ELF-1 (cell line): ENCODE measurements around the gene ENTPD8.
A peak's percentile ranks its signal among the peaks of the same experiment; 100 is the strongest.
"Not testable (repeated sequence)": the region's sequence is repeated elsewhere in the genome, so short reads cannot be mapped to it uniquely, and the experiment has no call there.

Source experiments
- DNase-seq: peaks from one replicate; pipeline ENCODE4 v3.0.0-alpha.2; 2016; ENCODE audit warnings: low read depth, low spot score

The ENTPD8 gene

DNA sequence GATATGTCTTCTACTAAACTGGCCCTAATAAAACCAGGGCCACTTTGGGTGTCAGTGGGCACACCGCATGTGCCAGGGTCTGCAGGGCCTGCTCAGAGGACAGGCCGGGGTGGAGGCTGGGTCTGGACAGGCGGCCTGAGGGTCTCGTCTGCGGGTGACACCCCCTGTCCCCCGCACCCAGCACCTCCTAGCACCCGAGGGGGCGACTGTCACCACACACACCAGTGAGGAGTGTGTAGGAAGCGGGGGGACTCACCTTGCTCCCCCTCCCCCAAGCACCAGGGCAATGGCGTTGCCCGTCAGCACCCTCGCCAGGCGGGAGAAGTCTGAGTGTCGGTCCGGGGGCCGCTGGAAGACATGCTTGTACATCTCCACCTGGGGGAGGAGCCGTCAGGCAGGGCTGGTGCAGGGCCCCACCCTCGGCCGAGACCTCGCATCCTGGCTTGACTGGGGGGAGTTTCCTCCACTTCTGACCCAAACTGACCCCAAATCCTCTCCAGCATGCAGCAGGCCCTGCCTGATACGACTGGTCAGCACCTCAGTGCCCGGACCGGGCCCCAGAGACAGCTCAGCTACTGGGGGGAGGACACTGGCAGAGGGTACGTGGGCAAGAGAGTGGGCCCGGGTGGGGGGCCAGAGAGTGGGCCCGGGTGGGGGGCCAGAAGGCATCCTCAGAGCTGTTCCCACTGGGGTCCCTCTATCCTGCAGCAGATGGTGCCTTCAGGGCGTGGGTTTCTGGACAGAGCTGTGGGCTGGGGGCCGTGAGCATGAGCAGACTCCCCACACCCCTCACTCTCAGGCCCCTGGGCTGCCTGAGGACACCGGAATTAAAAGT lies 36.8 kb upstream of the ENTPD8 start:
- DNase-seq, result no peak

DNA sequence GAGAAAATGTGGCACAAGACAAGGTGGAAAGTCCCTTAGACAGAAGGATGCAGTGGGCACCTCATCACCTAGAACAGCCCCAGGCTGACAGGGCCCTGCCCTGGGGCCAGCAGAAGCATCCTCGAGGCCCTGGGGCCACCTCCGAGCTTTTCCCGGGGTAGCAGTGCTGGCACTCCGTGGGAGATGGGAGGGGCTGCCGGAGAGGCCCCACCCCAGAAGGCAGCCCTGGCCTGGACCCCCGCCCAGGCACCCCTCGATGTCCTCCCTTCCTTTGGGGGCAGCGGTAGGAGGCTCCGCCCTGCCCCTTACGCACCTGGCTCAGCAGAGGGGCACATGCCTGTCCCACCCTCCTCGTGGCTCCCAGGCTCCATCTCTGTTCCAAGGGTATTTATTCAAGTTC lies 35.7 kb upstream of the ENTPD8 start:
- no peak for DNase-seq

DNA sequence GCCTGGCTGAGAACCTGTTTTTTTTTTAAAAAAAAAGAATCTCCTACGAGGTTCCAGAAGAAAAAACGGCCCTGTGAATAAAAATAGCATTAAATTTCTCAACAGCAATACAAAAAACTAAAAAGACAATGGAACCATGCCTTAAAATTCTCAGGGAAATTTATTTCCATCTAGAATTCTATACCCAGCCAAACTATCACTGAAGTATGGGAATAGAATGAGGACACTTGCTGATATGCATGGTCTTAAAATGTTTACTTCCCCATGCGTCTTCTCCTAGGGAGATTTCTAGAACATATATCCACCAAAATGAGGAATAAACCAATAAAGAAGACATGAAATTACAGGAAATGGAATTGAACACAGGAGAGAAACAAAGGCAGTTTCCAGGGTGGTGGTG lies 34.5 kb upstream of the ENTPD8 start:
- no peak for DNase-seq

DNA sequence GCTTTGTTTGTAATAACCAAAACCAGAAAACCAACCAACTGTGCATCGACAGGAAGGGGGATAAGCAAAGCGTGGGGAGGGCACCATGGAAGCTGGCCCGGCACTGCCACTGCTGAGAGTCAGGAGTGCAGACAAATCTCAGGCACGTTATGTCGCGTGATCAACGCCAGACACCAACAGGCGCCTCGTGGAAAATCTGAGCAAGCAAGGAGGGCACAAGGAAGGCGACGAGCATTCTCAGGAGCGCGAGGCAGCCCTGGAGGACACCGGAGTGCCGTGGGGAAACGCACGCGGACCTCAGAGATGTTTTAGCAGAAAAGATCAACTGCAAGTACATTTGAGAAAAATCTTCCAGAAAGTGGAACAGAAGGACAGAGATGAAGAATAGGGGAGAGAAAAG lies 33.1 kb upstream of the ENTPD8 start:
- DNase-seq, result no peak

DNA sequence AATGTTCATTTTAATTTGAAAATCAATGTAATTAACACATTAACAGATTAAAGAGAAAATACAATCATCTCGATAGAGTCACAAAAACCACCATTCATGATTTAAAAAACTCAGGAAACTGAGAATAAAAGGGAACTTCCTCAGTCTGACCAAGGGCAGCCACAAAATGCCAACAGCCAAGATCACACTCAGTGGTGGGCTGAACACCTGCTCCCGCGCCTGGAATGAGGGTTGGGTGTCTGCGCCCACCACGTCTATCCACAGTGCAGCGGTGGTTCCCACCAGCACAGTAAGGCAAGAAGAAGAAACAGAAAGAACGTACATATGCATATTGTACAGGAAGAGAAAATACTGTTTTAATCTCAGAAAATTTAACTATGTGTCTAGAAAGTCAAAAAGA lies 29.6 kb upstream of the ENTPD8 start:
- no peak for DNase-seq

DNA sequence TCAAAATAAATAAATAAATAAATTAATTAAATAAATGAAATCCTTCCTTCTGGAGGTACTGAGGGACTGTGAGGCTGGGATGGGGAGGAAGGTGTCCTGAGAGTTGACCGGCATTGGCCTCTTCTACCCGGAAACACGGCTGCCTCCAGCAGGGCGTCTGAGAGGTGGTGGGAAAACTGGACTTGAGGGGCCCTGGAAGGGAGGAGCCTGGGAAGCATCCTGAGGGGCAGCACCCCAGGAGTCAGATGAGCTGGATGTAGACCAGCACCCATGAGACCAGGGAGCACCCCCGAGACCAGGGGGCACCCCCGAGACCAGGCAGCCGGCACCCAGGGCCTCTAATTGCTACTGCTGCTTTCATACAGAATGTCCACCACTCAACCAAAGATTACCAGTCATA lies 26.7 kb upstream of the ENTPD8 start:
- no peak for DNase-seq

DNA sequence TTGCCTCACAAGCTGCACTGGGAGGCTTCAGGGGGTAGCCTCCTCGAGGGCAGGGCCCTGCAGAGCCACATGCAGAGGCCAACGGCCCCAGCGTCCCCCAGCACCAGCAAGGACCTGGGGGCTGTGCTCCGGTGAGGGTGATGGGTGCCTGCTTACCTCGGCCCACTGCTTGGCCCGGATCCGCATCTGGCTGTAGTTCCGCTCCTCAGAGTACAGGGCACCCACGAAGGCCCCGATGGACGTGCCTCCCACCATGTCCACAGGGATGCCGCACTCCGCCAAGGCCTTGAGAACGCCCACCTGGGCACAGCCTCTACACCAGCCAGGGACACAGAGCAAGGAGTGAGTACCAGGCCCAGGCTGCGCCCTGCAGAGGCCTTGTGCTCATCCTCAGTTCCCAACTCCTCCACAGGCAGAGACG lies 26.0 kb upstream of the ENTPD8 start:
- no peak for DNase-seq

DNA sequence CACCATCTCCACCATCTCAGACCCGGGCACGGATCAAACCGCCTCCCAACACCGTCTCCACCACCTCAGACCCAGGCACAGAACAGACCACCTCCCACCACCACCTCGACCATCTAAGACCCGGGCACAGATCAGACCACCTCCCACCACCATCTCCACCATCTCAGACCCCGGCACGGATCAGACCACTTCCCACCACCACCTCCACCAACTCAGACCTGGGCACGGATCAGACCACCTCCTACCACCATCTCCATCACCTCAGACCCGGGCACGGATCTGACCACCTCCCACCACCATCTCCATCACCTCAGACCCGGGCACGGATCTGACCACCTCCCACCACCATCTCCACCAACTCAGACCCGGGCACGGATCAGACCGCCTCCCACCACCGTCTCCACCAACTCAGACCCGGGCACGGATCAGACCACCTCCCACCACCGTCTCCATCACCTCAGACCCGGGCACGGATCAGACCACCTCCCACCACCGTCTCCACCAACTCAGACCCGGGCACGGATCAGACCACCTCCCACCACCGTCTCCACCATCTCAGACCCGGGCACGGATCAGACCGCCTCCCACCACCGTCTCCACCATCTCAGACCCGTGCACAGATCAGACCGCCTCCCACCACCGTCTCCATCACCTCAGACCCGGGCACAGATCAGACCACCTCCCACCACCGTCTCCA lies 25.4 kb upstream of the ENTPD8 start:
- DNase-seq, result not testable (repeated sequence)

DNA sequence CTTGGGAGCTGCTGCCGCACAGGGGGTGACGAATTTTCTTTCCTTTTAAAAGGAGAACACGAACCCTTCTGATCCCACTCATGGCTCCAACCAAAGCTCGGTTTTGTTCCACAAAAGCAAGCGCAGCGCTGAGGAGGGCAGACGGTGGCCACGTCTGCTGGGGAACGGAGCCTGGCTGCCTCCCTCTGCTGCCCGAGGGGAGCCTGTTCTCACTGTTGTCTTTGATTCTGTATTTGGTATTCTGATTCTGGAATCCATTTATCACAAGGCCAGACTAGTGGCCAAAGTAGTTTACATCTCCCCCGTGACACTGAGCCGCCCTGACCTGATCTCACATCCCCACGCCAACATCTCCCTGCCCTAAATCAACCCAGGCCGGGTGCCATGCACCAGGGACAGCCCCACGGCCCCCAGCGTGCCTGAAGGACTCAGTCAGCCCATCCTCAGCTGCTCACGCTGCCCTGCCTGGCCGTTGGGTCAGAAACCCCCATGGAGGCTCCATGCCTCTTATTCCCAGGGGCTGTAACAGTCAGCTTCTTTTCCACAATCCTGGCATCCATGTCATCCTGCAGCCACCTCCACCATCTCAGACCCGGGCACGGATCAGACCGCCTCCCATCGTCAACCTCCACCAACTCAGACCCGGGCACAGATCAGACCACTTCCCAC lies 24.7 kb upstream of the ENTPD8 start:
- no peak for DNase-seq

DNA sequence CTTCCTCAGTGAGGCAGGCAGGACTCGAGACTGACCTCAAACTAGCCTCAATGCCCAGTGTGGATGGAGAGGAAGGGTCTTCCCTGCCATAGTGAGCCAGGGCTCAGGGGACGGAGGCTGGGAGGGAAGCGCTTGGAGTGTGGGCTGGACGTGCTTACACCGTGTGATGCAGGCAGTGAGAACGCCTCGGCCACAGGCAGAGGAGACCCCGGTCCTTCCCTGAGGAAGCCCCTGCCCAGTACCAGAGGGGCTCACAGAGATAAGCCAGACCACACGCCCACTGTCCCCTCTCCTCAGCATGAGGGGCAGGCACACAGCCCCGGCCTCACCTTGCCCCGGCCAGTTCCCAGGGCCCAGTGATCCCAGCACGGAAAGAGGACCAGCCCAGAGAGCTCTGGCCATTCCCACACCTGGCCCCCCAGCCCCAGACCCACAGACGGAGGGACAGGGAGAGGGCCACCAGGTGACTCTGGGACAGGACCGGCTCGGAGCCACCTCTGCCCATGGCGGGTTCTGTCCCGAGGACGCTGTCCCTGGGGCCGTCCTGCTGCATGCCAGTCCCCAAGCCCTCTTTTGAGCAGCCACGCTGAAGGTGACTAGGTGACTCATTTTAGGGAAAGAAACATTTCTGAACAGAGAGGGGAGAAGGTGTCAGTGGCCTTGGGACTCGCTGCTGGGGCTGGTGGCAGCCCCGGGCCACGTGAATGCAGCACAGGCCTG lies 24.0 kb upstream of the ENTPD8 start:
- no peak for DNase-seq

DNA sequence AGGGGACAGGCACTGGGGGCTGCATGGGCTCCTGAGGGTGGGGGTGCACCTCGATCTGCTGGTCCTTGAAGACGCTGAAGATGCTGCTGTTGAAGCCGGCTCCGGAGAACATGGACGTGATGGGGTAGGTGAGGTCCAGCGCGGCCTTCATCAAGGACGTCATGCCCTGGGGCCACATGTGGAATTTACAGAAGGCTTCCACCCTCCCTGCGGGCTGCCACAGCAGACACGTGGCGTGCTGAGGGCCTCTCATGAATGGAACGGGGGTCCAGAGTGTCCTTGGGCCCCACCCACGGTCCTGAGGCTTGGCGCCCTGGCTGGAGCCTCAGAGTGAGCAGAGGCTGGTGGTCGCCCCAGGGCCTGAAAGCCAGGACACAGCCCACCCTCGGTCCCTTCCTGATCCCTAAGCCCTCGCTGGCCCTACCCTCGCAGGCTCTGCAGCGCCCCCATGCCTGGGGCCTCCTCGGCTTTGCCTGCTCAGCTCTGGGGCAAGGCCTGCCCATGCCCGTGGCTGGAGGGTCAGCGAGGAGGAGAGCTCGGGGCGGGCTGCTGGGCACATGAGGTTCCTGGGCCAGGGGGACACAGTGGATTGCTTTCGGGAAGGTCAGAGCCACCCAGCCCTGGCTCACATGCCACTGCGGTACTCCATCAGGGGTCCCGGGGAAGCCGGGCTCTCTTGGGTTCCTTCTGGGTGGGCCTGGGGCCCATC lies 23.3 kb upstream of the ENTPD8 start:
- DNase-seq, result no peak

DNA sequence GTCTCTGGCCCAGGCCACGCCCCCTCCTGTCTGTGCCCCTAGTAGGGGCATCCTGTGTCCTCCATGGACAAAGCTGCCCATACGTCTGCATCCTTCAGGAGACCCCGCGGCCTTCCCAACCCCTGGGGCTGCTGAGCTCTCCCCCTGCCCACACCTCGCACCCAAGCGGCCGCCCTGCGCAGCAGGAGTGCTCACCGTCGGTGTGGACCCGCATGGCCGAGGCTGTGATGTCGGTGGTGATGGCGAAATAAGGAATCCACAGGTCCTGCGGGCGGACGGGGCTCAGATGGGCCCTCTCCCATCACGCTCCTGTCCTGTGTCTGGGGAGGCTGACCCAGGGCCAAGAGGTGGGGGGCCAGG lies 22.8 kb upstream of the ENTPD8 start:
- no peak for DNase-seq

DNA sequence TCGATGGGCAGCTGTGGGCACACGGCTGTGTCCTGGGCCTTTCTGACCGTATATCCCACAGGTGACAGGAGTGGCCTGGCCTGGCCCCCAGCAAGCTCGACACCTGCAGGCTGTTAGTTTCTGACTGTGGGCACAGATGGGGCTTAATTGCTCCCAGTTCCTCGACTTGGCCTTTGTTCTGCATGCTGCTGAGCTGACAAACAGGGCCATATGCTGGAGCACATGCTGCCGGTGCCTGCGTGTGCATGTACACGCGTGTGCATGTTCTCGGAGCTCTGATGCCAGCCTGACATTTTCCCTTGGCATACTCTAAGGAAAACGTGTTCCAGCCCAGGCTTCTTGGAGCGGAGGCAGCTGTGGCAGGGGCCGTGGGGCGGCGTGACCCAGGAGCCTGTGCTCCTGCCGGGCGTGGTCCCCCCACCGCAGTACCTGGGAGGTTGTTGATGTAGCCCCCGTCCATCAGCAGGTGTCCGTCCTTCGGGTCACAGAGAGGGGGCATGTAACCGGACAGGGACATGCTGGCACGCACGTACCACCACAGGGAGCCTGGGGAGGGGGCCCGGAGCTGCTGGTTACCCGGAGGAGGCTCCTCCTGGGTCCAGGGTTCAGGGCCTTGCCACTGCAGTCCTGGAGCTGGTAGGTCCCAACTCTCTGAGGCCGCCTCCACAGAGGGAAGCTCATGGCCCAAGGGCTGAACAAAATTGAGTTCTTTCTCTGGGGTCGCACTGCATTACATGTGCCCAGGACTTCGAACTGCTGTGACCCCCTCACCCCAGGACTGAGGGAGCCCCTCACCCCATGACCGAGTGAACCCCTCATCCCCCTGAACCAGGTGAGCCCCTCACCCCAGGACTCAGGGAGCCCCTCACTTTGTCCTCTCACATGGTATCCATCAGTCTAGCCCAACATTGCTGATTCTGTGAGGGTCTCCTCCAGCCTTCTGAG lies 22.1 kb upstream of the ENTPD8 start:
- DNase-seq, result no peak

DNA sequence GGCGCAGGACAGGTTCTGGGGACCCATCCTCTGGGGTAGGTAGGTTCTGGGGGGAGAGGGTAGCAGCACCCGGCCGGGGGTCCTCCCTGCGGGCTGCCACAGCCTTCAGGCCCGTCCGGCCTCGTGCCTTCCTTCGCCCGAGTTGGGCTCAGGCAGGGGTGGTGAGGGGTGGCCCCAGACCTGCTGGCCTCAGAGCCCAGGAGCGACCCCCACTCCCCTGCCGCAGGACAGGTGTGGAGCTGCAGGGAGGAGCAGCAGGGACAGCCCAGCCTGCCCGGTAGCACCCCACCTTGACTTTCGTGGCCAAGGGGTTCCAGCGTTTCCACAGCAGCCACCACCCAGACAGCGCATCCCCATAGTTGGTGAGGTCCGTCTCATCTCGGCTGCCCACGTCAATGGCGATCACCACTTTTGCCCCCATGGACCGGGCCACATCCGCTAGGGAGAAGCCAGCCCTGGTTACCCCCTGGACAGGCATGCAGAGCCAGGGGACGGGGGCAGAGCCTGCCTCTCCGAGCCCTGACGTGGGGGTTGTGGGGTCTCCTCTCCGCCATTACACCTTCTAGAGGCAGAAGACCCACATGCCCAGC lies 21.3 kb upstream of the ENTPD8 start:
- no peak for DNase-seq

DNA sequence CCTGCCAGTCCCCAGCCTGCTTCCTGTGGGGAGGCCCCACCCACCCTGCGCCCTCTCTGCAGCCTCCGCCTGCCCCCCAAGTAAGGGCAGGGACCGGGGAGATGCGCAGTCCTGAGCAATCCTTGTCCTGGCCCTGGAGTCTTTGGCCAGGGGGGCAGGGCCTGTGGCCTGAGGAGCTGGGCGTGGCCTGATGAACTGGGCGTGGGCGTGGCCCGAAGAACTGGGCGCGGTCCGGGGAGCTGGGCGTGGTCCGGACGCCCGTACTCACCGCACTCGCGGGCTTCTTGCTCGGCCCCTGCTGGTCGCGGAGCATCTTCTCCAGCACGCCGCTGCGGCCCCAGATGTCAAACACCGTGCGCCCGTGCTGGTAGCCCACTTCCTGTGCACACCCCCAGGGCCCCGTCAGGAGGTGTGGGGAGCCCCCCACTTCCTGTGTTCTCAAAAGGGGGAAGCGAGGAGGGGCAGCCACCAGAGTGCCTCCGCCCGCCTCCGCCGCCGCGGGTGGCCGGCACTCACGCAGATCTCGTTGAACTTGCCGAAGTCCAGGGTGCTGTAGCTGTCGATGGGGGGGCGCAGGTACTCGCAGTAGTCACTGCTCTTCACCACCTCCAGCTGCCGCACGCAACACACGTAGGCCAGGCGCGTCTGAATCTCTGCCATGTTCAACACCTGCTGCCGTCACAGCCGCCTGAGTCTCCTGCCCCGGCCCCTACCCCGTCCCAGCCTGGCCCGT lies 20.7 kb upstream of the ENTPD8 start:
- peak; percentile 88 for DNase-seq

DNA sequence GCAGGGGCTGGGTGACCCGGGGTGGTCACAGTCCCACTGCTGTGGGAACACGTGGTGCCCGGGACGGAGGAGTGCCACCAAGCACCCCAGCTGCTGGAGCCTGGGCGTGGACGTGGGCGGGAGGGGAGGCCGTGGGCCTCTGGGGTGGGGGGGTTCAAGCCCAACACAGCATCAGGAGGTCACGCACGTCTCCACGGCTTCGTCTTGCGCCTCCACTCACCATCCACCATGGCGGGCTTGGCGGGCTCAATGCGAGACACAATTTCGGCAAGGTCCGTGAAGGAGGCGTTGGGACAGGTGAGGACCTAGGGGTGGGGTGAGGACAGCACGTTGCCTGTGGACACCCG lies 20.1 kb upstream of the ENTPD8 start:
- no peak for DNase-seq

DNA sequence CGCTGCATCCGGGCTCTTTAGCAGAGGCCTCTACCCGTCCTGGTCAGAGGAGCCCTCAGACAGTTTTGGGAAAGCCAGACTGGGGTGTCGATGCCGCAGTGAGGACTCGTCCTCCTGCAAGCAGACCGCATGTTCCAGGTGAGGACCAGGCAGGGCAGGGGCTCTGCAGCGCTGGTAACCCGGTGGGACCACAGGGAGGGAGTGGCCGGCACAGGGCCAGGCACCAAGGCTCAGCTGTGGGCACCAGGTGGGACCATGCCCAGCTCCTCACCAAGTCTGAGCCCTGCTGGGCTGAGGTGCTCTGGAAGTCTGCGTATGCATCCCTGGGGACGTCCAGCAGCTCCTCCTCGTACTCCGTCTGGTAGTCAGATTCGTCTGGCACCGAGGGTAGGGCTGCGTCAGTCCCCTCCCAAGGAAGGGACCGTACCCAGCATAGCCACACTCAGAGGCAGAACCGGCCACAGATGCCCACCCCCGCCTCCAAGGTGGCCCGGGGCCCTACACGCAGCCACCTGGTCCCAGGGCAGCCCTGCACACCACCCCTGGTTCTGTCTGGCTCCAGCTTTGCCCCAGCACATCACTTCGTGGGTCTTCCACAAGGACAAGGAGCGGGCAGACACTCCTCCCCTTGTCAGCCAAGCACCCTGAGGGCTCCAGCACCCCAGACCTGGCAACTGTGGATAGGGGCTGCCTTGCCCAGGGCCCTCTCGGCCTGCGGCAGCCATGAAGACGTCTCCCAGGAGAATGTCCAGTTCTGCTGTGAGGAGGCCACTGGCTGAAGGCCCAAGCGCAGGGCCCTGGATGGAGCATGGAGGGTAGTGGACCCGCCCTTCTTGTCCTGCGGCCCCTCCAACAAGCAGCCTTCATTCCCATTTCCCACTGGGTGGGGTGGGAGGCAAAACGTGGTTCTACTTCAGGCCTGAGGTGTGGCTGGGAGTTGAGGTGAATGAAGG lies 19.5 kb upstream of the ENTPD8 start:
- no peak for DNase-seq
